Pons (tissue), 1 donor: ENCODE results near the gene IQUB.
"Not testable (repeated sequence)": the region's sequence is repeated elsewhere in the genome, so short reads cannot be mapped to it uniquely, and the experiment has no call there.

ENCODE experiments used
- DNase-seq: peaks from one replicate; pipeline ENCODE4 v3.0.0-alpha.2; 2016; ENCODE audit warnings: low spot score

The IQUB gene

GRCh38 chr7:123534383-123535260 is at the start of gene IQUB:
IQUB (minus strand) TSS chr7:123534595; CDS start chr7:123512340, 22,255 bp downstream.
- DNase-seq: peak; percentile 99

- DNase-seq: no peak
Observed at GRCh38 chr7:123583821-123584220, 49.4 kb upstream of the IQUB start.

GRCh38 chr7:123581162-123581459 is 46.7 kb upstream of the IQUB start:
- DNase-seq: no peak

- peak; percentile 45 for DNase-seq
Observed at GRCh38 chr7:123580406-123581161, 46.2 kb upstream of the IQUB start.

GRCh38 chr7:123579416-123579815 is 45.0 kb upstream of the IQUB start:
- no peak for DNase-seq

- DNase-seq: no peak
Observed at GRCh38 chr7:123573896-123574467, 39.6 kb upstream of the IQUB start.

GRCh38 chr7:123573341-123573740 is 38.9 kb upstream of the IQUB start:
- no peak for DNase-seq

- no peak for DNase-seq
Observed at GRCh38 chr7:123571684-123572083, 37.3 kb upstream of the IQUB start.

GRCh38 chr7:123571187-123571586 is 36.8 kb upstream of the IQUB start:
- no peak for DNase-seq

- no peak for DNase-seq
Observed at GRCh38 chr7:123570390-123571182, 36.2 kb upstream of the IQUB start.

- DNase-seq: no peak
Observed at GRCh38 chr7:123569352-123570010, 35.1 kb upstream of the IQUB start.

- no peak for DNase-seq
Observed at GRCh38 chr7:123562121-123562520, 27.7 kb upstream of the IQUB start.

- no peak for DNase-seq
Observed at GRCh38 chr7:123558289-123558874, 24.0 kb upstream of the IQUB start.

- peak; percentile 100 for DNase-seq
Observed at GRCh38 chr7:123557398-123558288, 23.2 kb upstream of the IQUB start, which contains the start of gene NDUFA5. NDUFA5 (minus strand) TSS chr7:123557818; CDS start chr7:123557795, 23 bp downstream.

GRCh38 chr7:123557016-123557397 is 22.6 kb upstream of the IQUB start:
- DNase-seq: peak; percentile 25

- no peak for DNase-seq
Observed at GRCh38 chr7:123555484-123555883, 21.1 kb upstream of the IQUB start.

GRCh38 chr7:123553159-123553558 is 18.8 kb upstream of the IQUB start:
- no peak for DNase-seq

GRCh38 chr7:123552641-123553040 is 18.2 kb upstream of the IQUB start:
- DNase-seq: no peak

GRCh38 chr7:123552134-123552533 is 17.7 kb upstream of the IQUB start:
- DNase-seq: not testable (repeated sequence)

GRCh38 chr7:123548406-123548805 is 14.0 kb upstream of the IQUB start:
- no peak for DNase-seq
